ENCODE measurements around the gene CLEC18A.
"Not testable (repeated sequence)": the region's sequence is repeated elsewhere in the genome, so short reads cannot be mapped to it uniquely, and the experiment has no call there.

CLEC18A gene

DNA sequence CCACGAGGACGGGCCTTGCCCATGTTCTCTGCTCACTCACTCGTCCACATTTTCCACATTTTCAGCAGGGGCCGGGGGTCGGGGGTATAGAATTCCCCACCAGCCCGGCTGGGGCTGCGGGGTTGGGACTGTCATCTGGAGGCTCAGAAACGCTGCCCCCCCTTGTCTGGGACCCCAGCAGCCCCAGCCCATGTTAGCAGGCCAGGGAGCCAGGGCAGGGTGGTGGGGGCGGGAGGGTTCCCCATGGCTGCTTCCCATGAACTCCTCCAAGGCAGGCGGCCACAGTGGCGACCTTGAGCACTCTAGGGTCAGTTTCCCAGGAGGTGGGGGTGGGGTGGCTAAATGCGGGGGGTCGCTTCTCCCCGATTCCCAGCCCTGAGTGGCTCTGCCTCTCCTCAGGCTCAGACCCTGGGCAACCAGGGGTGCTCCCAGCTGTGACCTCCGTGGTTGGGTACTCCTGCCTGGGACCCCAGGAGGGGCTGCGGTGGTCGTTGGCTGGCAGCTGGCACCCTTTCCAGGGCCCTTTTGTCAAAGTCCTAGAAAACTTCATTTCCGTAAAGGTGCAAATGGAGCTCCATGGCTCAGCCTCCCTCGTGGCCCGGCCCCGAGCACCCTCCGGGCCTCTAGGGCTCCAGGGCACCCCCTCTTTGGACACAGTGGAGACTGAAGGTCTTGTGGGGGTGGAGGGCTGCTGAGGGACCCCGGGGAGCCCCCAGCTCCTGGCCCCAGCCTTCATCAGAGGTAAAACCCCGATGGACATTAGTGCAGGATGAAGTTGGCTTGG is 1.6 kb downstream of the CLEC18A start:
- DNase-seq: not testable (repeated sequence)

DNA sequence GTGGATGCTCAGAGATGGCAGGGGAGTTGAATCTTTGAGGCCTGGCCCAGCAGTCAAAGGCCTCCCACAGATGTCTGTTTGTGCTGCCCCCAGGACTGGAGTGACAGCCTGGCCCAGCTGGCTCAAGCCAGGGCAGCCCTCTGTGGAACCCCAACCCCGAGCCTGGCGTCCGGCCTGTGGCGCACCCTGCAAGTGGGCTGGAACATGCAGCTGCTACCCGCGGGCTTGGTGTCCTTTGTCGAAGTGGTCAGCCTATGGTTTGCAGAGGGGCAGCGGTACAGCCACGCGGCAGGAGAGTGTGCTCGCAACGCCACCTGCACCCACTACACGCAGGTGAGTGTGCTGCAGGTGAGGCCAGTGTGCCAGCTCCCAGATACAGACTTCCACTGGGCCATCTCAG is 3.1 kb downstream of the CLEC18A start:
- not testable (repeated sequence) for DNase-seq

DNA sequence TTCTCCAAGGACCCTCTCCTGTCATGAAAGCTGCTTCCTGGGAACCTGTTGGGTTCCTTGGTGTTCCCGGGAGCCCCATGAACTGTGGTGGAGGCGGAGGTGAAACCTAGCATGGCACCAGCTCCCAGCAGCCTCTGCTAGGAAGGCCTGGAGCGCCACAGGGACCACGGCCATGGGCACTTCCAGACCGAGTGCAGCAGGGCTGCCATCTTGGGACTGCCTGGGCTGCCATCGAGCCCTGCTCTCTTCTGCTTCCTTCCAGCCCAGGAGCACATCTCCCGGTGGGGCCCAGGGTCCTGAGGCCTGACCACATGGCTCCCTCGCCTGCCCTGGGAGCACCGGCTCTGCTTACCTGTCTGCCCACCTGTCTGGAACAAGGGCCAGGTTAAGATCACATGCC is 12.2 kb downstream of the CLEC18A start:
- DNase-seq: not testable (repeated sequence)

DNA sequence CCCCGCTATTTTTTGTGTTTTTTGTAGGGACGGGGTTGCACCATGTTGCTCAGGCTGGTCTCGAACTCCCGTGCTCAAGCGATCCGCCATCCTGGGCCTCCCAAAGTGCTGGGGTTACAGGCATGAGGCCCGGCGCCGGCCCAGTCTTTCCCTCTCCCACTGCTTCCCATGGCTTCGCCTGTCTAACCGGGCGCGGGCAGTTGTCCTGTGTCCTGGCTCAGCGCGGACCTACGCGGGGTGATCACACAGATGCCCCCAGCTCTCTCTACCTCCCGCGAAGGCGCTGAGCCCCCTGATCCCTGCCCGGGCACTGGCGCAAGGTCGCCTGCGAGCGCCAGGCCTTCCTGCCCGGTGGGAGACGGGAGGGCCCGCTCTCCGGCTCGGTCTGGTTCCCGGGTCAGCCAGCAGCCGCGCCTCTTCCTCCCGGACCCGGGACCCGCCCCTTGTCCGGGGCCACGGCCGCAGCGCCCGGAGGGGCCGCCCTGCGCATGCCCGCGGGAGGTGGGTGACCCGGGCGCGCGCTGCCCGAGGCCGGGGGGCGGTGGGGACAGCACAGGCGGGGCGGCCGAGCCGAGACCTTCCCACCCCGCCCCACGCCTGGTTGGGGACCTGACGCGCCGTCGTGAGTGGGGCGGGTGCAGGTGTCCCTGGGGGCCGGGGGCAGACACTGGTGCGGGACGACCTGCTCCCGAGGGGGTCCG is 14.0 kb downstream of the CLEC18A start:
- not testable (repeated sequence) for DNase-seq

DNA sequence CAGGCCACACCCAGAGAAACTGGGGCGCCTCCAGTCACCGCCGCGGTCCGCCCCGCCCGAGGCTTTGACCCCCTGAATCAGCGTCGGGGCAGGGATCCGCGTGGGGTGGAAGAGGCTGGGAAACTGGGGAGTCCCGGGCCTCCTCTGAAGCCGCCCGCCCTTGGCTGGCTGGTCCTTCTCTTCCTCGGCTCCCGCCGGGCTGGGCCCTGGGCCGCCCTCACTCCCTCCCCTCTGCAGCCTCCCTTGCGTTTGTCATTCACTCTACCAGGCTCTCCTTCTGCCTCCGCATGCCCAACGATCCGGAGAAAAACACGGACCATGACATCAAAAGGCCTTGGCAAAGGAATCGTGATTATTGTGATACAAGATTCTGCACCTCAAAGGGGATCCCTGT is 14.5 kb downstream of the CLEC18A start:
- not testable (repeated sequence) for DNase-seq

DNA sequence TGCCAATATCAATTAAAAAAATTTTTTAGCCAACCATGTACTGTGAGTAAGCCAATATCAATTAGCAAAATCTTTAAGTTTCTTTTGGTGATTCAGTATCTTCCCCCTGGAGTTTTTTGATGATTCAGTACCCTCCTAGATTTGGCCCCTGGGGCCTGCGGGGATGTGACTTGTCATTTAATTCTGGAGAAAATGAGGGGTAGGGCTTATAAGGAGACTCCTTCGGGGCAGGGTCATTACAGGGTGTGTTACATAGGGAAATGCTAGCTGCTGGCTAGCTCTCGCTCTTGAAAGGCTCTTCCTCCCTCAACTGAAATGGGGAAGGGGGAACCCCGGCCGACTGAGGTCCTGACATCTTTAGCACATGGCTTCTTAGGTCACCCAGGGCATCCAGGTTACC is 16.6 kb downstream of the CLEC18A start:
- DNase-seq: not testable (repeated sequence)

DNA sequence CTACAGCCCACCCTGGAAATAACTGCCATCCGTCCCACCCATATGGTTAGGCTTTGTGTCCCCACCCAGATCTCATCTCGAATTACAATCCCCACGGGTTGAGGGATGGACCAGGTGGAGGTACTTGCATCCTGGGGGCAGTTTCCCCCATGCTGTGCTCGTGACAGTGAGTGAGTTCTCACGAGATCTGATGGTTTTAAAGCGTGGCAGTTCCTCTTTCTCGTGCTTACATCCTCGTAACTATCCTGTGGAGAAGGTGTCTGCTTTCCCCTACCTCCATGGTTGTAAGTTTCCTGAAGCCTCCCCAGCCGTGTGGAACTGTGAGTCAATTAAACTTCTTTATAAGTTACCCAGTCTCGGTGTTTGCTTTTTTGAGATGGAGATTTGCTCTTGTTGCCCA is 17.0 kb downstream of the CLEC18A start:
- not testable (repeated sequence) for DNase-seq

DNA sequence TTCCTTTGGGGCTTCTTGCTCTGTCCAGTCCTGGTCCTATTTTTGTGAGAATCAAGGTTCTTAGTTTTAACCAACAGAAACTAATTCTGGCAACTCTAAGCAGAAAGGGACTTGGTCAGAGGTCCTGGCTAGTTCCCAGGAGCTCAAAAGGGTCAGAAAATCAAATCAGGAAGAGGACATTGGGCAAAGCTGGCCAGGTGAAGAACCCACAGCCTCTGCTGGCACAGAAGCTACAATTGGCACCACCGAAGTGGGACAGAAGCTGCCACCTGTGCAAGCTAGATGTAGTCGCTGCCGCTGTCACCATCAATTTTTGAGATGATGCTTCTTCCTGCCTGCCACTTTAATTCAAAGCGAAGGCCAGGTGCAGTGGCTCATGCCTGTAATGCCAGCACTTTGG is 18.5 kb downstream of the CLEC18A start:
- not testable (repeated sequence) for DNase-seq

DNA sequence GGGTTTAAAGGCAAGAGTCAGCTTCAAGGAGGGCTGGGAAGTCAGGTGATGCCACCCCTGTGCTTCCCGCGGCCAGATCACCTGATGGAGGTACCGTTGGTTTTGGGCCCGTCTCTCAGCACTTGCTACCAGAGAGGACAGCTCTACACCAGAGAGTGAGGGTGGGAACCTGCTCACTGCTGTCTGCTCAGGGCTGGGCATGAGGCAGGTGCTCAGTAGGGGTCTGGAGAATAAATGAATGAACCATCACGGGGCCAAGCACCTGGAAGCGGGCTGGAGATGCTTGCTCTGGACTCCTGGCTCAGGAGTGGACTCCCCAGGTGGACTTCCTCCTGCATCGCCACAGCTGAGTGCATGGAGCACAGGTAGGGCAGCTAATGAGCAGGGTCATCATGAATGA is 21.0 kb downstream of the CLEC18A start:
- not testable (repeated sequence) for DNase-seq

DNA sequence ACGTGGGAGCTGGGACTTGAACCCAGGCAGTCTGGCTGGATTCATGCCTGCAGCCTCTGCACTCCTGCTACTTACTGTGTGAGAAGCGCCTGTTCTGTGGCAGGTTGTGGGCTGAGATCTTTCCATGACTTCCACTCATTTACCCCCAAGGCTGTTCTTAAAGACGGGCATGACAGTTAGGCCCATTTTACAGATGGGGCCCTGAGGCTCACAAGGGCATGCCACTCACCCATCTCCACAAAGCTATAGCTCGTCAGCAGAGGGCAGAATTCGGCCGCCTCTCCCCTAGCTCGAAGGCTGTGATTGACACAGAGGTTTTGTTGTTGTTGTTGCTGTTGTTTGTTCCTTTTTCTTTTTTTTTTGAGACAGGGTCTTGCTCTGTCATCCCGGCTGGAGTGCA is 21.8 kb downstream of the CLEC18A start:
- not testable (repeated sequence) for DNase-seq

DNA sequence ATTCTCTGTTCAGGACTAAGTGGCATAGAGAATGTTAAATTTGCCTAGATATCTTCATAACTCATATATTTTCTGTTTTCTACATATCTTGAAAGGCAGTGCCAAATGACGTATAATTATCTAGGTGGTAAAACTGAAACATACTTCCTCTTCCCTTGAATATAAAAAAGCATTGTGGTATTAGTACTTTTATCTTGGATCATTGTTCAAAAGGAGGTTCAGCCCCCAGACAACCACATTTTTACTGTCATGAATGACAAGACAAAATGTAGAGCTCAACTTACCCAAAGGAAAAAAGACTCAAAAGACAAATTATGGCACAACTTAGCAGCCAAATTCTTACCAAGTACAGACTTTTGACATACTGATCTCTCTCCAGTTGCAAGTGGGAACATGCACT is 34.1 kb downstream of the CLEC18A start:
- DNase-seq: not testable (repeated sequence)

DNA sequence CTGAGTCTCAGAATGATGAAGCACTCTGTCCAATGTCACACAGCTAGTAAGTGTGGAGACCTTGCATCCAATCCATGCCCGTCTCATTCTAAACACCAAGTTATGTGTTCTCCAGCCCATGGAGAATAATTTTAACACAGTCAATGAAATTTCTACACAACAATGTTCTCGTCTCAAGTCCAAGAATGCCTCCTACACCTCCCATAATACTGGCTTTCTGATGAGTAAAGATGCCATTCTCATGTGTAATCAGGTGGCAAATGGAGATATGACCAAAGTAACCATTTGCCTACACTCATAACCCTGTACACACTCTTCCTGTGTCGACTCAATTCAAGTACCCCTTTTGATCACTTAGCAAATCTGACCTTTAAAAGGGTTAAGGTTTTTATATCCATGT is 46.8 kb downstream of the CLEC18A start:
- DNase-seq: not testable (repeated sequence)

DNA sequence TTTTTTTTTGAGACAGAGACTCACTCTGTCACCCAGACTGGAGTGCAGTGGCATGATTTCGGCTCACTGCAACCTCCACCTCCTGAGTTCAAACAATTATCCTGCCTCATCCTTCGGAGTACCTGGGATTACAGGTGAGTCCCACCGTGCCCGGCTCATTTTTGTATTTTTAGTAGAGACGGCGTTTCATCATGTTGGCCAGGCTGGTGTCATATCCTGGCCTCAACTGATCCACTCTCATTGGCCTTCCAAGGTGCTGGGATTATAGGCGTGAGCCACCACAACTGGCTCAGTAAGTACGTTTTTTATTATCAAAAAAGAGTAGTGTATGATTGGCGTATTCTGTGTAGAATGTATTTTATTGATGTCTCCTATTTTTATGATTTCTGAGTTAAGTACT is 48.7 kb downstream of the CLEC18A start:
- DNase-seq: not testable (repeated sequence)

DNA sequence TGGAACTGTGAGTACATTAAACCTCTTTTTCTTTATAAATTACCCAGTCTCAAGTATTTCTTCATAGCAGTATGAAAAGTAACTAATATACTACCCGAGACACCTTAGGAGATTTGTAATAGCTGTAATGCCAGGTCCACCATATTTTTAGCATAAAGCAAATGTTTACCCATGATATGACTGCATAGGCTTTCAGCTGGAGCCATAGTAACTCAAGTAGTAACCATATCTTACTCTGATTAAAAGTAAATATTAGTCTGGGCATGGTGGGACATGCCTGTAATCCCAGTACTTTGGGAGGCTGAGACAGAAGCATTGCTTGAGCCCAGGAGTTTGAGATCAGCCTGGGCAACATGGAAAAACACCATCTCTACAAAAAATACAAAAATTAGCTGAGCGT is 52.4 kb downstream of the CLEC18A start:
- not testable (repeated sequence) for DNase-seq

DNA sequence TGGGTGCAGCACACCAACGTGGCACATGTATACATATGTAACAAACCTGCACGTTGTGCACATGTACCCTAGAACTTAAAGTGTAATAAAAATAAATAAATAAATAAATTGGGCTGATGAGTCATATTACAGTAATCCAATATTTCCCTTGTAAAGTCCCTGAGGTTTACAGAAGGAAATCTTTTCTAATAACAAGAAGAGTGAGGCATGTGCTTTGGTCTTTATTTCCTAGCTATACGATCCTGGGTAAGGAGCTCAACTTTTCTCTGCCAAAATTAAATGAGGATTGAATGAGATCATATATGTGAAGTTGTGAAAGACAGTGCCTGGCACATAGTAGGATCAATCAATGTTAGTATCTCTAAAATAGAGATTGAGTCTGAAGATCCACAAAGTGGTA is 57.5 kb downstream of the CLEC18A start:
- DNase-seq: not testable (repeated sequence)

DNA sequence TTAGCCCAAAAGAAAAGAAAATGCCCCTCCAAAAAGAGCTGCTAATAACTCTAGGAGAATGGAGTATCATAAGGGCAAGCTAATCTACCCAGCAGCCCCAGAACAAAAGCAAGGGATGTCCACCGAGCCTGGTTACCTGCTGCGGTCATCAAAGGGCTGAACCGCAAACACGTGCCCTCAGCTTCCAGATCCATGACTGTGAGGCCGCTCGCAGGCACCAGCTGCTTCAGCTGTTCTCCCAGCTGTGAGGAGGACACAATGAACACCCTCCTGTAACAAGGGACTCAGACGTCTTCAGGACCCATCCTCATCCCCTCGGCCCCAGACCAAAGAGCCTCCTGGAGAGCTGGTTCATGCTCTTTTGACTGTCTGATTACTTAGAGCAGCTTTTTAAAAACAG is 59.5 kb downstream of the CLEC18A start:
- DNase-seq: not testable (repeated sequence)

DNA sequence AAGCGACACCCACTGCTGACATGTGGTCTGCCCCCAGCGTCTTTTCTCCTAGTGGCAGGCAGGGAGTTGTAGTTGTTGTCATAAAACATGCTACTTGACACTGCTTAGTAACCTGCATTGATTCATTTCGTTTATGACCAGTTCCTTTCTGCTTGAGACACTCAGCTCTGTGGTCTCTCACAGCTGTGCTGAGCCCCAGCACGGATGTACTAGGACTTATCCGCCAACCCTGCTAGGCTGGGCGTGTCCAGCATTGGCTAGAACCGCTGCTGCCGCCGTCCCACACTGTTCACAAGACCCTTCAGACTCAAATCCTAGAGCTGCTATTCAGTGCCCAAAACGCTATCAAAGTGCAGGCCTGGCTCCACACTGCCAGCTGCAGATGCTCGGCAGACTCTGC is 60.0 kb downstream of the CLEC18A start:
- DNase-seq: not testable (repeated sequence)

DNA sequence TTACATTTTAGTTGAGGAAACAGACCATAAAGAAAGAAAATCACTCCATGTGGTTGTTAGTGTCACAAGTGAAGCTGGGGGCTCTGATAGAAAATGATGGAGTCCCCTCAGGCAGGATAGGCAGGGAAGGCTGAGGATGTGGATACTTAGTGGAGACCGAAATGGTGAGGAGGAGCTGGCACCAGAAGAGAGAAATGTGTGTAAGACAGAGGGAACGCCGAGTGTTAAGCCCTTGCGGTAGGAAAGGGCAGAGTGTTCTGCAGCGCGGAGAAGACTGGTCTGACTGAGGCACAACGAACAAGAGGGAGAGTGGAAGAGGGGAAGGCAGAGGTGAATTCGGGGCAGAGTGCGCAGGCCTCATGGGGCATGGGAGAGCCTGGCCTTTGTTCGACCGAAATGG is 61.2 kb downstream of the CLEC18A start:
- DNase-seq: not testable (repeated sequence)

DNA sequence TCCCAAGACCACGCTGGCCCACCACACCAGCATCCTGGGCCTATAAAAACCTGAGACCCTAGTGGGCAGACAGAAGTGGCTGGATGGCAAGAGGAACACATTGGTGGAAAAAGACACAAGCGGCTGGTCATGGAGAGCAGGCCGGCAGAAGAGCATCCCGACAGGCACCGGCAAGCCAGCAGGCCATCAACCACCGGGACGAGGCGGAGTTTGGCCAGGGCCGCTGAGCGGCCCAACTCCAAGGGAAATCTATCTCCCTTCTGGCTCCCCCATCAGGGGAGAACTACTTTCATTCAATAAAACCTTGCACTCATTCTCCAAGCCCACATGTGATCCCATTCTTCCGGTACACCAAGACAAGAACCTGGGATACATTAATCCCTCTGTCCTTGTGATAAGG is 61.8 kb downstream of the CLEC18A start:
- not testable (repeated sequence) for DNase-seq
